SK-N-SH treated with all-trans-retinoic acid at 6 μM for 48 hours (cell line): Measurements from ENCODE around the gene SLX4IP.

Source experiments
- ATAC-seq: fragments of 200-7000 bp; cut with Tn5 transposase; 3 replicates; pipeline ENCODE4 v1.9.1; 2020; ENCODE audit warnings: mild to moderate bottlenecking, moderate library complexity
- ARNTL ChIP-seq: fragments of 450-650 bp; formaldehyde crosslinking; IDR thresholded peaks from 2 replicates; pipeline ENCODE4 v1.5.0; 2020; ENCODE audit warnings: low read depth, mild to moderate bottlenecking, moderate library complexity, borderline replicate concordance
- BACH2 ChIP-seq: fragments of 250-450 bp; sonication (Bioruptor Pico); IDR thresholded peaks from 2 replicates; pipeline ENCODE4 v1.9.0; 2021; ENCODE audit warnings: mild to moderate bottlenecking, borderline replicate concordance
- CREB5 ChIP-seq: fragments of 250-450 bp; sonication (Bioruptor Pico); IDR thresholded peaks from 2 replicates; pipeline ENCODE4 v1.5.1; 2020; ENCODE audit warnings: low read depth, mild to moderate bottlenecking, moderate library complexity
- CSDC2 ChIP-seq: fragments of 250-450 bp; sonication (Bioruptor Pico); IDR thresholded peaks from 2 replicates; pipeline ENCODE4 v1.5.0; 2020; ENCODE audit warnings: mild to moderate bottlenecking, moderate library complexity
- CSRNP3 ChIP-seq: fragments of 250-450 bp; sonication (Bioruptor Pico); IDR thresholded peaks from 2 replicates; pipeline ENCODE4 v1.5.1; 2021; ENCODE audit warnings: mild to moderate bottlenecking, moderate library complexity
- ESRRG ChIP-seq: fragments of 250-450 bp; sonication (Bioruptor Pico); IDR thresholded peaks from 2 replicates; pipeline ENCODE4 v1.6.1; 2021; ENCODE audit warnings: mild to moderate bottlenecking
- GLIS3 ChIP-seq: fragments of 250-450 bp; sonication (Bioruptor Pico); IDR thresholded peaks from 2 replicates; pipeline ENCODE4 v1.5.0; 2020; ENCODE audit warnings: mild to moderate bottlenecking, moderate library complexity
- ISL1 ChIP-seq: fragments of 250-450 bp; sonication (Bioruptor Pico); IDR thresholded peaks from 2 replicates; pipeline ENCODE4 v2.1.2; 2022; ENCODE audit warnings: mild to moderate bottlenecking, moderate library complexity
- POU6F1 ChIP-seq: fragments of 250-450 bp; sonication (Bioruptor Pico); IDR thresholded peaks from 2 replicates; pipeline ENCODE4 v1.8.0; 2021; ENCODE audit warnings: low read depth, mild to moderate bottlenecking, moderate library complexity, borderline replicate concordance
- PPARA ChIP-seq: fragments of 250-450 bp; sonication (Bioruptor Pico); IDR thresholded peaks from 2 replicates; pipeline ENCODE4 v1.5.0; 2020; ENCODE audit warnings: mild to moderate bottlenecking, borderline replicate concordance
- SNAI2 ChIP-seq: fragments of 250-450 bp; sonication (Bioruptor Pico); IDR thresholded peaks from 2 replicates; pipeline ENCODE4 v1.5.0; 2020; ENCODE audit warnings: mild to moderate bottlenecking, moderate library complexity
- TCF4 ChIP-seq: fragments of 250-450 bp; sonication (Bioruptor Pico); IDR thresholded peaks from 2 replicates; pipeline ENCODE4 v1.8.0; 2021; ENCODE audit warnings: mild to moderate bottlenecking, moderate library complexity, borderline replicate concordance
- TOX ChIP-seq: fragments of 250-450 bp; sonication (Bioruptor Pico); IDR thresholded peaks from 2 replicates; pipeline ENCODE4 v1.8.0; 2021; ENCODE audit warnings: mild to moderate bottlenecking, moderate library complexity, borderline replicate concordance
- ZC3H10 ChIP-seq: fragments of 250-450 bp; sonication (Bioruptor Pico); IDR thresholded peaks from 2 replicates; pipeline ENCODE4 v1.5.1; 2021; ENCODE audit warnings: mild to moderate bottlenecking, moderate library complexity
- ZFP3 ChIP-seq: fragments of 250-450 bp; sonication (Bioruptor Pico); IDR thresholded peaks from 2 replicates; pipeline ENCODE4 v1.5.0; 2020; ENCODE audit warnings: mild to moderate bottlenecking, moderate library complexity
- ZFP30 ChIP-seq: fragments of 450-650 bp; formaldehyde crosslinking; IDR thresholded peaks from 2 replicates; pipeline ENCODE4 v1.5.0; 2022; ENCODE audit warnings: mild to moderate bottlenecking, moderate library complexity
- ZNF565 ChIP-seq: fragments of 450-650 bp; formaldehyde crosslinking; conservative IDR thresholded peaks from 2 replicates; pipeline ENCODE4 v1.5.0; 2020; ENCODE audit warnings: low read depth, mild to moderate bottlenecking, moderate library complexity
- ZNF70 ChIP-seq: fragments of 450-650 bp; formaldehyde crosslinking; IDR thresholded peaks from 2 replicates; pipeline ENCODE4 v1.5.0; 2020; ENCODE audit warnings: mild to moderate bottlenecking, moderate library complexity
- ZNF8 ChIP-seq: fragments of 450-650 bp; formaldehyde crosslinking; IDR thresholded peaks from 2 replicates; pipeline ENCODE4 v1.5.0; 2020; ENCODE audit warnings: mild to moderate bottlenecking, moderate library complexity
- TF ChIP-seq, protein P1 (sequence below): fragments of 250-450 bp; sonication (Bioruptor Pico); IDR thresholded peaks from 2 replicates; pipeline ENCODE4 v1.5.0; 2020; ENCODE audit warnings: mild to moderate bottlenecking, moderate library complexity

Gene SLX4IP

DNA sequence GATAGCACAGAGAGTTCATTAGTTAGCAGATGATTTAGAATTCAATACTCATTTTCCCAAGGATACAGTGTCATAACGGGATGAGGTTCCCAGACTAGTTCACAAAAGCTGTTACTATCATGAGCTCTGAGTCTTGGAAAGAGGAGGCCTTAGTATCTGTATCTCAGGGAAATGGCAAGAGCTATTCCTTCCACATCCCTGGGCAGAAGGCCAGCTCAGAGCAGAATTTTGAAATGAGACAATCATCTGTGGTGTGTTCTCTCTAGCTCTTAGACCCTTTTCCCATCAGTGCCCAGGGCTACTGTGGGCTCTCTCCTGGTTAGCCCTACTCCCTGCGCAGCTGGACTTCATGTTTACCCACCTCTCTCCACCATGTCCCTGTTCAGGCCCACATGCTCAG lies 174.2 kb downstream of the SLX4IP start:
- TF ChIP-seq ZNF70 (CRISPR knock-in tag) (no peak), ZC3H10 (no peak), SNAI2 (CRISPR knock-in tag) (no peak), CSRNP3 (CRISPR knock-in tag) (no peak), ARNTL (CRISPR knock-in tag) (no peak), BACH2 (CRISPR knock-in tag) (no peak), ZFP30 (CRISPR knock-in tag) (no peak), GLIS3 (CRISPR knock-in tag) (no peak), ISL1 (CRISPR knock-in tag) (no peak), ESRRG (CRISPR knock-in tag) (no peak), TCF4 (no peak), ZFP3 (no peak), POU6F1 (CRISPR knock-in tag) (no peak), TOX (CRISPR knock-in tag) (no peak), CSDC2 (no peak), ZNF565 (CRISPR knock-in tag) (no peak), PPARA (no peak), CREB5 (no peak)
- TF ChIP-seq, protein P1, sequence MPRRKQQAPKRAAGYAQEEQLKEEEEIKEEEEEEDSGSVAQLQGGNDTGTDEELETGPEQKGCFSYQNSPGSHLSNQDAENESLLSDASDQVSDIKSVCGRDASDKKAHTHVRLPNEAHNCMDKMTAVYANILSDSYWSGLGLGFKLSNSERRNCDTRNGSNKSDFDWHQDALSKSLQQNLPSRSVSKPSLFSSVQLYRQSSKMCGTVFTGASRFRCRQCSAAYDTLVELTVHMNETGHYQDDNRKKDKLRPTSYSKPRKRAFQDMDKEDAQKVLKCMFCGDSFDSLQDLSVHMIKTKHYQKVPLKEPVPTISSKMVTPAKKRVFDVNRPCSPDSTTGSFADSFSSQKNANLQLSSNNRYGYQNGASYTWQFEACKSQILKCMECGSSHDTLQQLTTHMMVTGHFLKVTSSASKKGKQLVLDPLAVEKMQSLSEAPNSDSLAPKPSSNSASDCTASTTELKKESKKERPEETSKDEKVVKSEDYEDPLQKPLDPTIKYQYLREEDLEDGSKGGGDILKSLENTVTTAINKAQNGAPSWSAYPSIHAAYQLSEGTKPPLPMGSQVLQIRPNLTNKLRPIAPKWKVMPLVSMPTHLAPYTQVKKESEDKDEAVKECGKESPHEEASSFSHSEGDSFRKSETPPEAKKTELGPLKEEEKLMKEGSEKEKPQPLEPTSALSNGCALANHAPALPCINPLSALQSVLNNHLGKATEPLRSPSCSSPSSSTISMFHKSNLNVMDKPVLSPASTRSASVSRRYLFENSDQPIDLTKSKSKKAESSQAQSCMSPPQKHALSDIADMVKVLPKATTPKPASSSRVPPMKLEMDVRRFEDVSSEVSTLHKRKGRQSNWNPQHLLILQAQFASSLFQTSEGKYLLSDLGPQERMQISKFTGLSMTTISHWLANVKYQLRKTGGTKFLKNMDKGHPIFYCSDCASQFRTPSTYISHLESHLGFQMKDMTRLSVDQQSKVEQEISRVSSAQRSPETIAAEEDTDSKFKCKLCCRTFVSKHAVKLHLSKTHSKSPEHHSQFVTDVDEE (CRISPR knock-in tag): no peak
- ATAC-seq: peak; percentile 58

- TF ChIP-seq ZC3H10: no peak
- TF ChIP-seq ZNF8 (CRISPR knock-in tag): no peak
- no peak for TF ChIP-seq GLIS3 (CRISPR knock-in tag)
- TF ChIP-seq ZFP30 (CRISPR knock-in tag): no peak
- no peak for TF ChIP-seq CREB5
- ATAC-seq: peak; percentile 62
Measured at GRCh38 chr20:10609770-10610169, 174.7 kb downstream of the SLX4IP start.

- no peak for TF ChIP-seq CSDC2
- TF ChIP-seq, protein P1 (CRISPR knock-in tag): no peak
- TF ChIP-seq TOX (CRISPR knock-in tag): no peak
- no peak for TF ChIP-seq TCF4
- TF ChIP-seq BACH2 (CRISPR knock-in tag): no peak
- TF ChIP-seq, all 23 proteins: peak for 0
- no peak for ATAC-seq
Measured at GRCh38 chr20:10610251-10610650, 175.1 kb downstream of the SLX4IP start.
